GM12801 (cell line): ENCODE results near the gene EPB41L4B.

Experiments
- CTCF ChIP-seq: IDR thresholded peaks from one replicate; pipeline ENCODE4 v1.5.1; 2011; ENCODE audit warnings: control low read depth; ENCODE audit not compliant: insufficient read length; ENCODE audit errors: extremely low read depth

The EPB41L4B gene

GRCh38 chr9:109319017-109319625 lies 1.7 kb downstream of the EPB41L4B start:
- no peak for TF ChIP-seq CTCF

GRCh38 chr9:109317979-109318741 lies 2.7 kb downstream of the EPB41L4B start:
- TF ChIP-seq CTCF = no peak

GRCh38 chr9:109317311-109317978 lies 3.4 kb downstream of the EPB41L4B start:
- TF ChIP-seq CTCF = no peak

GRCh38 chr9:109316207-109316640 lies 4.6 kb downstream of the EPB41L4B start:
- no peak for TF ChIP-seq CTCF

GRCh38 chr9:109315480-109316206 lies 5.2 kb downstream of the EPB41L4B start:
- TF ChIP-seq CTCF = no peak

GRCh38 chr9:109314011-109314531 lies 6.8 kb downstream of the EPB41L4B start:
- TF ChIP-seq CTCF = no peak

- TF ChIP-seq CTCF = no peak
Observed at GRCh38 chr9:109313351-109313750, 7.5 kb downstream of the EPB41L4B start.
